GM13976 (cell line): Measurements from ENCODE around the gene DIAPH2.

Experiments used
- DNase-seq: peaks from one replicate; pipeline ENCODE4 v3.0.0; 2012; ENCODE audit warnings: low spot score
- in situ Hi-C: fragments of 300-500 bp; cut with MboI; formaldehyde crosslinking; loops from one replicate; pipeline ENCODE4 v1.12.0; 2022; ENCODE audit warnings: low sequenced_read_pairs, mixed read lengths, inconsistent platforms; ENCODE audit not compliant: unreplicated experiment
- TF ChIP-seq, protein P1 (sequence below): IDR thresholded peaks from 2 replicates; pipeline ENCODE4 v1.5.1; 2012; ENCODE audit warnings: borderline replicate concordance, mild to moderate bottlenecking; ENCODE audit not compliant: insufficient read depth; ENCODE audit errors: extremely low read depth, missing control alignments, control extremely low read depth

DIAPH2 gene

DNA sequence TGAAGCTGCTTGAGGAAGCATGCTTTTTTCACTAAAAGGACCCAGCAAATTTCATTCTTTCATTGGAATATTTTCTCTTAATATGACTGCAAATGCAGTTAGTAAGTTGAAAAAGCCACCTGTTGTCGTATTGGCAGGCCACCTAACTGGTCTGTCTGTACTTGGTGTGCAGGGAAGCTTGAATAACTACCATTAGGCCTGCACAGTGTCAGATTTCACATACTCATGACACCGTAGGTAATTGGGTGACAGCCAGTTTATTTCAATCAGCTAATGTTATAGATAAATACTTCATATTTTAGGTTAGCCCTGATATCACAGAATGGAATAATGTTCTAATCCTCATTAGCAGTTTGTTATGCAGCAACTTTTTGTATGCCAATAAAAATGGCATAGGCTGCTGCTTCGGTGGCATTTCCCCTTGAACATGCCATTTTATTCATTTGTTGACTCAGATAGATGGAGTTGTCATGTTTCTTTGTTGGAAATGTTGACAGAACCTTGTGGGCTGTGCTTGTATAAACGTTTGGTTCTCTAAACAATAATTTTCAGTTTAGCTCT lies 372.8 kb downstream of the DIAPH2 start:
- in situ Hi-C loops = no loop called here
- TF ChIP-seq, protein P1, sequence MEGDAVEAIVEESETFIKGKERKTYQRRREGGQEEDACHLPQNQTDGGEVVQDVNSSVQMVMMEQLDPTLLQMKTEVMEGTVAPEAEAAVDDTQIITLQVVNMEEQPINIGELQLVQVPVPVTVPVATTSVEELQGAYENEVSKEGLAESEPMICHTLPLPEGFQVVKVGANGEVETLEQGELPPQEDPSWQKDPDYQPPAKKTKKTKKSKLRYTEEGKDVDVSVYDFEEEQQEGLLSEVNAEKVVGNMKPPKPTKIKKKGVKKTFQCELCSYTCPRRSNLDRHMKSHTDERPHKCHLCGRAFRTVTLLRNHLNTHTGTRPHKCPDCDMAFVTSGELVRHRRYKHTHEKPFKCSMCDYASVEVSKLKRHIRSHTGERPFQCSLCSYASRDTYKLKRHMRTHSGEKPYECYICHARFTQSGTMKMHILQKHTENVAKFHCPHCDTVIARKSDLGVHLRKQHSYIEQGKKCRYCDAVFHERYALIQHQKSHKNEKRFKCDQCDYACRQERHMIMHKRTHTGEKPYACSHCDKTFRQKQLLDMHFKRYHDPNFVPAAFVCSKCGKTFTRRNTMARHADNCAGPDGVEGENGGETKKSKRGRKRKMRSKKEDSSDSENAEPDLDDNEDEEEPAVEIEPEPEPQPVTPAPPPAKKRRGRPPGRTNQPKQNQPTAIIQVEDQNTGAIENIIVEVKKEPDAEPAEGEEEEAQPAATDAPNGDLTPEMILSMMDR = no peak
- DNase-seq = no peak

DNA sequence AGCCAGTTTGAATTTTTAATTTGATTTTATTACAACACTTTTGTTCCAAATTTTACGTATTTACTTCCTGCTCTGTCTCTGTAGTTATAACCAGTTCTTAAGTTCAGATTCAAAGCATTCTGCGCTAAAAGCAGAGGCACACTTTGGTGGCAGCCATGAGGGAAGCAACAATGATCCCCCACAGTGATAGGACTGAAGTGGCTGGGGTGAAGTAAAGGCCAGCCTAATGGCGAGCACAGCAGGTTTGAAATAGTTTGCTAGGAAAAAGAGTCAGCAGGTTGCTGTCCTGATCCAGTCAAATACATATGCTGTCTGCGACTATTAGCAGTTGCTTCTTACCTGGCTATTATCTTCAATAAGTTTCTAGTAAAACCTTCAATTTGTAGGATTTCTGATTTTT lies 375.4 kb downstream of the DIAPH2 start:
- DNase-seq = no peak
- in situ Hi-C loops = no loop called here
- TF ChIP-seq, protein P1 = no peak

DNA sequence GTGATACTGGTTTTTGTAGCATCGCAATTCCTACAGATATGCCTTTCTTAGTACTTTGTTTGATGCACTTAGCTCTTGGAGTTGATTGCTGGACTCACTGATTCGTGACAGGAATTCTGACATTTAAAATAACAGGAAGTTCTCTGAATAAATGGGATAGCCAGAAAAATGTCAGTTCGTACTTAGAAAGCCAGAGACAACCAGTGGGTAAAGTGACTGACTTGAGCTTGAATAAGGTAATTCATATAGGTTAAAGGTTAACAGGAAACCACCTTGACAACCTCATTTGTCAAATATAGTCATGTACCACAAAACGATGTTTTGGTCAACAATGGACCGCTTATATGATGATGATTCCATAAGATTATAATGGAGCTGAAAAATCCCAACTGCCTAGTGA lies 380.4 kb downstream of the DIAPH2 start:
- TF ChIP-seq, protein P1 = no peak
- in situ Hi-C loops = no loop called here
- no peak for DNase-seq

DNA sequence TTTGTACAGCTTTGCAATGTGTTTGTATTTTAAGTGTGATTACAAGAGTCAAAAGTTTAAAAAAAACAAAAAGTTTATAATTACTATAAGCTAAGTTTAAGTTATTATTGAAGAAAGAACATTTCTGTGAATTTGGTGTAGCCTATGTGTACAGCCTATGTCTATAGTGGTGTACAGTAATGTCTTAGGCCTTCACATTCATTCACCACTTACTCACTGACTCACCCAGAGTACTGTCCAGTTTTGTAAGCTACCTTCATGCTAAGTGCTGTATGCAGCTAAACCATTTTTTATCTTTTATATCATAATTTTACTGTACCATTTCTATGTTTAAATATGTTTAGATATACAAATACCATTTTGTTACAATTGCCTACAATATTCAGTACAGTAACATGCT lies 381.3 kb downstream of the DIAPH2 start:
- no peak for DNase-seq
- in situ Hi-C loops = no loop called here
- TF ChIP-seq, protein P1 = no peak

DNA sequence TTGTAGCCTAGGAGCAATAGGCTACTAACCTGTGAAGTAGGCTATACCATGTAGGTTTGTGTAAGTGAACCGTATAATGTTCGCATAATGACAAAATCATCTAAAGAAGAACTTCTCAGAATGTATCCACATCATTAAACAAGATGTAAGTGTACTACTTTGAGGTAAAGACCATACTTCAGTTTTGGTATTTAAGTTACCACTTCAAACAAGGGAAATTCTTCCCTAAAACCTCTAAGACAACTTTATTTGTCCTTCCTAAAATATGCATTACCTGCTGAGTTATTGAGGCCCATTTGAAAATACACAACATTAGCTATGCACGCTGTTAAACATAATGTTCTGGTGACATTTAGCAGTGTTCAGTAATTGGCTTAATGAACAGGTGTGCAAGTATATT lies 381.7 kb downstream of the DIAPH2 start:
- in situ Hi-C loops = no loop called here
- no peak for DNase-seq
- TF ChIP-seq, protein P1 = no peak

DNA sequence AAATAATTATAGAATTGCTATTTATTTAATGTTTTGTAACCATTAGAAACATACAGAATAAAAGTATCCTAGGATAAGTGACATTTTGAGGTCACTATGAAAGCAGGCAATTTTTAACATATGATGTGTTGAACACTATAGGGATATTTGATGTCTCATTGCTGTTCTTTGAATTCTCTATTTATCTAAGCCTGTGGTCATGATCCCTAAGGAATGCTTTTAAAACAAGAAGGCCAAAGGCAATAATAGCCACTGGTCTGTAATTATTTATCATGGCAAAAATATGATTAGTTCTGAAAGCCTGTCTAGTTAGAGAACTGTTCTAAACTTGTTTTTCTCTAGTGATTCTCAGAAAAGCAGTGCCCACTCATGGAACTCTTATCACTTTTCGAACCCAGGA lies 385.7 kb downstream of the DIAPH2 start:
- in situ Hi-C loops = no loop called here
- no peak for DNase-seq
- TF ChIP-seq, protein P1 = no peak

DNA sequence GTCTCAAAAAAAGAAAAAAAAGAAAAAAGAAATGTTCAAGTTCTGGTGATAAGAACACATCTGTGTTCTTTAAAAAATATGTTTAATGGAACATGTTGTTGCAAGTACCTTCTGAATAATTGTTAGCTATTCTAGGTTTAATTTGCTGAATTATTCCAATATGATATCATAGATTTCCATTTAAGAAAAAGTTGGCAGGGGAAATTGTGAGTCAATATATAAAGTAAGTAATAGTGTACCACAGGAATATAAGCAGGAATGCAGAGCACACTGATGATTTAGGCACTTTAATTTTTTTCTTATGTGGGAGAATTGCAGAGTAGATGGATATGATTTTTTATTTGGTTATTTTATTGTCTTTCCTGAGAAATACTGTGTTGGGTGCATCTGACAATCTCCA lies 389.8 kb downstream of the DIAPH2 start:
- DNase-seq = no peak
- in situ Hi-C loops = no loop called here
- TF ChIP-seq, protein P1 = no peak
